IMR-90 (cell line): ENCODE data around the gene ZDHHC3. TPM values are rescaled to one million over a fixed set of nuclear protein-coding genes. Genes with fewer than 3 reads are reported as not detected.

Experiments used
- ATAC-seq: fragments of 200-7000 bp; cut with Tn5 transposase; 2 replicates; pipeline ENCODE4 v1.9.1; 2020; ENCODE audit warnings: low read depth, mild to moderate bottlenecking, moderate library complexity
- BruUV-seq: library from RNA; stranded (reverse); fragments of 400-500 nt; replicated peaks from 2 replicates; lab custom pipeline; 2021; lab: Mats Ljungman, UMichigan
- CTCF ChIA-PET: fragments of 300-600 bp; formaldehyde crosslinking; extraction: SDS; loops from one replicate; lab custom pipeline; 2021; ENCODE audit warnings: antibody characterized with exemption; lab: Yijun Ruan, JAX
- POLR2A ChIA-PET: fragments of 300-600 bp; sonication (Branson Sonifier 250); formaldehyde crosslinking; loops from one replicate; lab custom pipeline; 2022; ENCODE audit warnings: antibody characterized with exemption; ENCODE audit not compliant: unreplicated experiment; lab: Charles Lee
- DNase-seq: peaks from one replicate; pipeline ENCODE4 v3.0.0; 2013
- H2AFZ ChIP-seq: replicated peaks from 2 replicates; pipeline ENCODE3; 2013; ENCODE audit warnings: low read length, mild to moderate bottlenecking; ENCODE audit not compliant: poor library complexity
- H2AK5ac ChIP-seq: 2 replicates; pipeline ENCODE4 v1.6.1; 2013; ENCODE audit warnings: low read depth, low read length, inconsistent platforms
- H2AK9ac ChIP-seq: replicated peaks from 2 replicates; pipeline ENCODE3; 2013; ENCODE audit warnings: mild to moderate bottlenecking, low read depth, low read length, moderate library complexity; ENCODE audit not compliant: poor library complexity
- H2BK120ac ChIP-seq: 2 replicates; pipeline ENCODE4 v1.6.1; 2013; ENCODE audit warnings: low read depth, low read length, inconsistent platforms
- H2BK15ac ChIP-seq: 3 replicates; pipeline ENCODE4 v1.6.1; 2013; ENCODE audit warnings: low read depth, low read length, inconsistent platforms
- H2BK20ac ChIP-seq: 2 replicates; pipeline ENCODE4 v1.6.1; 2013; ENCODE audit warnings: low read depth, mild to moderate bottlenecking, inconsistent platforms, low read length, moderate library complexity
- H2BK5ac ChIP-seq: 2 replicates; pipeline ENCODE4 v1.6.1; 2013; ENCODE audit warnings: mild to moderate bottlenecking, low read depth, low read length, inconsistent platforms; ENCODE audit not compliant: poor library complexity, severe bottlenecking
- H3K14ac ChIP-seq: replicated peaks from 2 replicates; pipeline ENCODE4 v1.6.1; 2013; ENCODE audit warnings: low read depth, low read length, inconsistent platforms
- H3K18ac ChIP-seq: 2 replicates; pipeline ENCODE4 v1.6.1; 2013; ENCODE audit warnings: low read depth, low read length, control low read depth
- H3K23ac ChIP-seq: 2 replicates; pipeline ENCODE4 v1.6.1; 2013; ENCODE audit warnings: low read depth, low read length, inconsistent platforms
- H3K27ac ChIP-seq: 2 replicates; pipeline ENCODE4 v1.5.1; 2013; ENCODE audit warnings: mild to moderate bottlenecking, control low read depth, low read length; ENCODE audit not compliant: insufficient read depth
- H3K27me3 ChIP-seq: 2 replicates; pipeline ENCODE4 v1.6.1; 2013; ENCODE audit warnings: low read length; ENCODE audit not compliant: control insufficient read depth, insufficient read depth
- H3K36me3 ChIP-seq: 2 replicates; pipeline ENCODE4 v1.6.1; 2013; ENCODE audit warnings: low read length, mixed read lengths; ENCODE audit not compliant: control insufficient read depth, insufficient read depth
- H3K4ac ChIP-seq: 2 replicates; pipeline ENCODE4 v1.6.1; 2013; ENCODE audit warnings: low read depth, low read length, inconsistent platforms
- H3K4me1 ChIP-seq: 2 replicates; pipeline ENCODE4 v1.6.1; 2013; ENCODE audit warnings: low read length, mixed read lengths; ENCODE audit not compliant: control insufficient read depth, insufficient read depth
- H3K4me2 ChIP-seq: 2 replicates; pipeline ENCODE4 v1.6.1; 2013; ENCODE audit warnings: low read depth, mild to moderate bottlenecking, control low read depth, low read length, moderate library complexity
- H3K4me3 ChIP-seq: 2 replicates; pipeline ENCODE4 v1.5.1; 2013; ENCODE audit warnings: low read depth, mild to moderate bottlenecking, control low read depth, low read length, moderate library complexity; ENCODE audit not compliant: insufficient read depth
- H3K56ac ChIP-seq: 2 replicates; pipeline ENCODE4 v1.6.1; 2013; ENCODE audit warnings: low read length, inconsistent platforms; ENCODE audit not compliant: insufficient read depth; ENCODE audit errors: extremely low read depth
- H3K79me1 ChIP-seq, 2 experiments: 2 replicates each; pipeline ENCODE4 v1.6.1; 2013; ENCODE audit warnings: low read length in 2 of 2, inconsistent platforms in 1 of 2, low read depth in 1 of 2
- H3K9ac ChIP-seq: 2 replicates; pipeline ENCODE4 v1.6.1; 2013; ENCODE audit warnings: low read depth, low read length, control low read depth
- H3K9me1 ChIP-seq: 2 replicates; pipeline ENCODE4 v1.6.1; 2013; ENCODE audit warnings: low read length, inconsistent platforms; ENCODE audit not compliant: insufficient read depth
- H3K9me3 ChIP-seq: 2 replicates; pipeline ENCODE4 v1.6.1; 2013; ENCODE audit warnings: low read length; ENCODE audit not compliant: control insufficient read depth, insufficient read depth
- H4K20me1 ChIP-seq: 2 replicates; pipeline ENCODE4 v1.6.1; 2013; ENCODE audit warnings: low read length, inconsistent platforms; ENCODE audit not compliant: insufficient read depth
- H4K5ac ChIP-seq: 2 replicates; pipeline ENCODE4 v1.6.1; 2013; ENCODE audit warnings: mild to moderate bottlenecking, low read depth, low read length, control low read depth
- H4K8ac ChIP-seq, 2 experiments: 2 replicates each; pipeline ENCODE4 v1.6.1; 2013; ENCODE audit warnings: low read depth in 2 of 2, low read length in 2 of 2, control low read depth in 1 of 2, inconsistent platforms in 1 of 2
- H4K91ac ChIP-seq: 2 replicates; pipeline ENCODE4 v1.6.1; 2013; ENCODE audit warnings: low read depth, low read length, inconsistent platforms; ENCODE audit not compliant: insufficient read depth
- BHLHE40 ChIP-seq: fragments of 150-350 bp; IDR thresholded peaks from 2 replicates; pipeline ENCODE4 v1.6.1; 2016; ENCODE audit warnings: mild to moderate bottlenecking, low read depth, low read length
- CEBPB ChIP-seq: IDR thresholded peaks from 2 replicates; pipeline ENCODE4 v1.6.1; 2012; ENCODE audit warnings: low read depth, low read length, improper control_type of control experiment
- CHD1 ChIP-seq: IDR thresholded peaks from 2 replicates; pipeline ENCODE4 v1.6.1; 2012; ENCODE audit warnings: low read depth, low read length, improper control_type of control experiment
- CTCF ChIP-seq: conservative IDR thresholded peaks from 2 replicates; pipeline ENCODE4 v1.5.1; 2012; ENCODE audit warnings: mild to moderate bottlenecking, low read depth, low read length, improper control_type of control experiment
- MAFK ChIP-seq: IDR thresholded peaks from 2 replicates; pipeline ENCODE4 v1.6.1; 2012; ENCODE audit warnings: low read depth, low read length, improper control_type of control experiment
- MXI1 ChIP-seq: IDR thresholded peaks from 2 replicates; pipeline ENCODE4 v1.6.1; 2012; ENCODE audit warnings: low read depth, mild to moderate bottlenecking, low read length, moderate library complexity, borderline replicate concordance
- POLR2A ChIP-seq: IDR thresholded peaks from 2 replicates; pipeline ENCODE4 v1.6.1; 2012; ENCODE audit warnings: mild to moderate bottlenecking, low read depth, low read length
- RAD21 ChIP-seq: IDR thresholded peaks from 2 replicates; pipeline ENCODE4 v1.6.1; 2012; ENCODE audit warnings: low read length, improper control_type of control experiment
- RFX5 ChIP-seq: IDR thresholded peaks from 2 replicates; pipeline ENCODE4 v1.8.0; 2012; ENCODE audit warnings: low read depth, mild to moderate bottlenecking, low read length, moderate library complexity
- USF2 ChIP-seq: fragments of 150-350 bp; IDR thresholded peaks from 2 replicates; pipeline ENCODE4 v1.6.1; 2017; ENCODE audit warnings: mild to moderate bottlenecking, antibody characterized with exemption, low read length, low read depth
- WGBS, 2 experiments: methylation state at CpG; one replicate each; pipeline versions ENCODE4 v1.1.5 to v1.1.7; 2013; ENCODE audit warnings: missing lambda C conversion rate in 2 of 2; ENCODE audit not compliant: insufficient read length in 1 of 2; ENCODE audit errors: extremely low coverage in 2 of 2; 5-methylcytosine and 5-hydroxymethylcytosine counted together
- dilution Hi-C: fragments of 300-500 bp; cut with HindIII; formaldehyde crosslinking; loops from one replicate; pipeline ENCODE4 v1.14.3; 2018; ENCODE audit warnings: low sequenced_read_pairs; ENCODE audit not compliant: unreplicated experiment
- in situ Hi-C: fragments of 300-500 bp; cut with MboI; formaldehyde crosslinking; loops from 3 replicates; pipeline ENCODE4 v1.14.3; 2019; ENCODE audit warnings: low sequenced_read_pairs, inconsistent platforms, mixed read lengths
- intact Hi-C: fragments of 100-400 bp; cut with micrococcal nuclease; formaldehyde crosslinking; loops from 2 replicates; pipeline ENCODE4 v1.10.0; 2022
- polyA plus RNA-seq, 3 experiments: library from polyadenylated mRNA; depleted of rRNA; stranded (reverse); fragments of >200 nt; gene quantifications; 2 replicates each; pipeline ENCODE4 v1.2.3, GENCODE V29; 2012; ENCODE audit warnings: low replicate concordance in 1 of 3
- total RNA-seq: library from RNA; depleted of rRNA; stranded (reverse); fragments of >200 nt; gene quantifications from 2 replicates; pipeline ENCODE4 v1.2.3, GENCODE V29; 2012

ZDHHC3 gene
- total and polyA plus RNA-seq, 2 of the 4 experiments (the other 2 are of a cell fraction): 57.7 to 59.6 TPM

- no peak for ATAC-seq
- no peak overlapping the region for H3K27ac ChIP-seq
- BruUV-seq: no TSS peak
- H3K9me1 ChIP-seq: peaks cover 5% of the 10 kb centered on the region
- dilution Hi-C loops (no loop called here), intact Hi-C loops (no loop called here), in situ Hi-C loops (no loop called here)
- POLR2A ChIA-PET: no interaction called here
- H3K4me3 ChIP-seq: no peak overlapping the region
- no peak overlapping the region for H2BK20ac ChIP-seq
- no peak overlapping the region for H2BK5ac ChIP-seq
- peaks cover 3% of the 10 kb centered on the region; the same call in 1 of the 2 replicates for H3K36me3 ChIP-seq
- H3K9ac ChIP-seq: no peak overlapping the region
- H2AK5ac ChIP-seq: no peak overlapping the region
- no peak overlapping the region for H4K5ac ChIP-seq
- no peak overlapping the region for H4K91ac ChIP-seq
- H3K4ac ChIP-seq: no peak overlapping the region
- H3K18ac ChIP-seq: no peak overlapping the region
- no peak overlapping the region for H2AK9ac ChIP-seq
- peaks cover 55% of the 10 kb centered on the region for H4K20me1 ChIP-seq
- no peak overlapping the region for H4K8ac ChIP-seq
- H3K4me1 ChIP-seq: peaks cover 8% of the 10 kb centered on the region
- 100% methylated on average over 1 of the region's 4 CpGs; no CpG with 5 or more reads in 1 of the 2 experiments for WGBS, 2 experiments
- CTCF ChIA-PET: no interaction called here
- H2BK15ac ChIP-seq: no peak overlapping the region
- no peaks in the 10 kb centered on the region for H3K27me3 ChIP-seq
- peaks cover 32 to 86% of the 10 kb centered on the region in 2 experiments for H3K79me1 ChIP-seq
- H3K56ac ChIP-seq: no peak overlapping the region
- no peak overlapping the region for H2AFZ ChIP-seq
- no peak overlapping the region for H3K14ac ChIP-seq
- no peak for TF ChIP-seq CTCF
- TF ChIP-seq USF2: no peak
- TF ChIP-seq CHD1: no peak
- no peak for TF ChIP-seq CEBPB
- TF ChIP-seq RAD21: no peak
- TF ChIP-seq POLR2A: no peak
- TF ChIP-seq BHLHE40: no peak
- TF ChIP-seq MAFK: no peak
- TF ChIP-seq MXI1: no peak
- TF ChIP-seq RFX5: no peak
- H3K4me2 ChIP-seq: no peak overlapping the region
- no peaks in the 10 kb centered on the region for H3K9me3 ChIP-seq
- no peak overlapping the region for H3K23ac ChIP-seq
- no peak overlapping the region for H2BK120ac ChIP-seq
- no peak for DNase-seq
Observed at GRCh38 chr3:44963571-44964325, 12.2 kb downstream of the ZDHHC3 start.
